HUES6 (cell line): Measurements from ENCODE around the gene HACL1.
"Not testable (repeated sequence)": the region's sequence is repeated elsewhere in the genome, so short reads cannot be mapped to it uniquely, and the experiment has no call there.

Source experiments
- H3K27ac ChIP-seq: 2 replicates; pipeline ENCODE4 v1.7.0; 2013; ENCODE audit warnings: low read depth, mild to moderate bottlenecking, low read length, inconsistent platforms
- H3K27me3 ChIP-seq: 2 replicates; pipeline ENCODE4 v1.6.1; 2013; ENCODE audit warnings: low read length; ENCODE audit not compliant: control insufficient read depth, insufficient read depth
- H3K36me3 ChIP-seq: 2 replicates; pipeline ENCODE4 v1.6.1; 2013; ENCODE audit warnings: low read length; ENCODE audit not compliant: control insufficient read depth, insufficient read depth
- H3K4me1 ChIP-seq: 2 replicates; pipeline ENCODE4 v1.6.1; 2013; ENCODE audit warnings: low read length; ENCODE audit not compliant: control insufficient read depth, insufficient read depth
- H3K4me3 ChIP-seq: 2 replicates; pipeline ENCODE4 v1.5.1; 2013; ENCODE audit warnings: low read depth, low read length
- H3K9ac ChIP-seq: one replicate; pipeline ENCODE4 v1.6.1; 2013; ENCODE audit warnings: mild to moderate bottlenecking, low read length
- H3K9me3 ChIP-seq: 2 replicates; pipeline ENCODE4 v1.6.1; 2013; ENCODE audit warnings: low read depth, low read length; ENCODE audit not compliant: control insufficient read depth, insufficient read depth

HACL1 gene

GRCh38 chr3:15629860-15630597, 28.7 kb upstream of the HACL1 start:
- Histone ChIP-seq H3K9me3 (no peaks in the 10 kb centered on the region), H3K4me1 (peaks cover 46% of the 10 kb centered on the region), H3K27ac (no peak overlapping the region), H3K36me3 (no peaks in the 10 kb centered on the region), H3K27me3 (no peaks in the 10 kb centered on the region), H3K4me3 (no peak overlapping the region), H3K9ac (no peak overlapping the region)

GRCh38 chr3:15628967-15629366, 27.6 kb upstream of the HACL1 start:
- H3K4me1 ChIP-seq = peaks cover 36% of the 10 kb centered on the region
- no peaks in the 10 kb centered on the region for H3K9me3 ChIP-seq
- H3K36me3 ChIP-seq = no peaks in the 10 kb centered on the region
- no peak overlapping the region for H3K4me3 ChIP-seq
- no peaks in the 10 kb centered on the region for H3K27me3 ChIP-seq
- no peak overlapping the region for H3K27ac ChIP-seq
- H3K9ac ChIP-seq = no peak overlapping the region

- no peaks in the 10 kb centered on the region for H3K4me1 ChIP-seq
- H3K27ac ChIP-seq = no peak overlapping the region
- no peaks in the 10 kb centered on the region for H3K27me3 ChIP-seq
- peaks cover 5% of the 10 kb centered on the region; the same call in 1 of the 2 replicates for H3K36me3 ChIP-seq
- peaks cover 28% of the 10 kb centered on the region for H3K9me3 ChIP-seq
- no peak overlapping the region for H3K4me3 ChIP-seq
- no peak overlapping the region for H3K9ac ChIP-seq
These were observed 22.4 kb upstream of the HACL1 start for GRCh38 chr3:15623535-15624440.

- H3K36me3 ChIP-seq, H3K27me3 ChIP-seq, H3K27ac ChIP-seq, H3K4me1 ChIP-seq, H3K4me3 ChIP-seq, H3K9ac ChIP-seq: not testable (repeated sequence)
- peaks cover 29% of the 10 kb centered on the region for H3K9me3 ChIP-seq
These were observed 18.5 kb upstream of the HACL1 start for GRCh38 chr3:15619659-15620464.

GRCh38 chr3:15616053-15616452, 14.7 kb upstream of the HACL1 start:
- Histone ChIP-seq H3K36me3 (peaks cover 5% of the 10 kb centered on the region; the same call in 1 of the 2 replicates), H3K9ac (no peak overlapping the region), H3K27ac (no peak overlapping the region), H3K4me3 (no peak overlapping the region), H3K9me3 (peaks cover 19% of the 10 kb centered on the region), H3K27me3 (no peaks in the 10 kb centered on the region), H3K4me1 (no peaks in the 10 kb centered on the region)

GRCh38 chr3:15614958-15615357, 13.6 kb upstream of the HACL1 start:
- H3K36me3 ChIP-seq = peaks cover 2% of the 10 kb centered on the region; the same call in 1 of the 2 replicates
- H3K9me3 ChIP-seq = peaks cover 11% of the 10 kb centered on the region
- H3K27ac ChIP-seq = no peak overlapping the region
- H3K27me3 ChIP-seq = no peaks in the 10 kb centered on the region
- H3K4me1 ChIP-seq = no peaks in the 10 kb centered on the region
- H3K9ac ChIP-seq = no peak overlapping the region
- no peak overlapping the region for H3K4me3 ChIP-seq

- no peaks in the 10 kb centered on the region for H3K9me3 ChIP-seq
- no peaks in the 10 kb centered on the region for H3K36me3 ChIP-seq
- H3K9ac ChIP-seq = no peak overlapping the region
- no peaks in the 10 kb centered on the region for H3K4me1 ChIP-seq
- H3K4me3 ChIP-seq = no peak overlapping the region
- H3K27me3 ChIP-seq = no peaks in the 10 kb centered on the region
- no peak overlapping the region for H3K27ac ChIP-seq
These were observed 10.6 kb upstream of the HACL1 start for GRCh38 chr3:15612001-15612400.

- Histone ChIP-seq H3K9me3 (no peaks in the 10 kb centered on the region), H3K36me3 (no peaks in the 10 kb centered on the region), H3K27me3 (no peaks in the 10 kb centered on the region), H3K4me1 (no peaks in the 10 kb centered on the region), H3K27ac (no peak overlapping the region), H3K9ac (no peak overlapping the region), H3K4me3 (no peak overlapping the region)
These were observed 9.6 kb upstream of the HACL1 start for GRCh38 chr3:15611018-15611417.

- H3K9me3 ChIP-seq = no peaks in the 10 kb centered on the region
- H3K27me3 ChIP-seq = no peaks in the 10 kb centered on the region
- H3K4me3 ChIP-seq = no peak overlapping the region
- H3K4me1 ChIP-seq = no peaks in the 10 kb centered on the region
- no peaks in the 10 kb centered on the region; the same call in 1 of the 2 replicates for H3K36me3 ChIP-seq
- H3K9ac ChIP-seq = no peak overlapping the region
- no peak overlapping the region for H3K27ac ChIP-seq
These were observed 8.9 kb upstream of the HACL1 start for GRCh38 chr3:15610082-15610759.

- H3K9ac ChIP-seq = no peak overlapping the region
- no peak overlapping the region; the same call in 1 of the 2 replicates for H3K27ac ChIP-seq
- no peaks in the 10 kb centered on the region; the same call in 1 of the 2 replicates for H3K36me3 ChIP-seq
- no peak overlapping the region for H3K4me3 ChIP-seq
- H3K4me1 ChIP-seq = no peaks in the 10 kb centered on the region
- no peaks in the 10 kb centered on the region for H3K27me3 ChIP-seq
- H3K9me3 ChIP-seq = peaks cover 11% of the 10 kb centered on the region
These were observed 5.1 kb upstream of the HACL1 start for GRCh38 chr3:15606434-15606891.
